Stimulated activated CD8-positive, alpha-beta memory T cell treated with anti-CD3 and anti-CD28 coated beads, Interleukin-15, amount 100 ng/mL, for 4 hours (primary cell): ENCODE data around the gene LIN7C.

Source experiments
- DNase-seq, 2 donors: peaks; one replicate each; pipeline ENCODE4 v3.0.0-alpha.2; 2020; ENCODE audit warnings: low read depth in 2 of 2

The LIN7C gene

DNA sequence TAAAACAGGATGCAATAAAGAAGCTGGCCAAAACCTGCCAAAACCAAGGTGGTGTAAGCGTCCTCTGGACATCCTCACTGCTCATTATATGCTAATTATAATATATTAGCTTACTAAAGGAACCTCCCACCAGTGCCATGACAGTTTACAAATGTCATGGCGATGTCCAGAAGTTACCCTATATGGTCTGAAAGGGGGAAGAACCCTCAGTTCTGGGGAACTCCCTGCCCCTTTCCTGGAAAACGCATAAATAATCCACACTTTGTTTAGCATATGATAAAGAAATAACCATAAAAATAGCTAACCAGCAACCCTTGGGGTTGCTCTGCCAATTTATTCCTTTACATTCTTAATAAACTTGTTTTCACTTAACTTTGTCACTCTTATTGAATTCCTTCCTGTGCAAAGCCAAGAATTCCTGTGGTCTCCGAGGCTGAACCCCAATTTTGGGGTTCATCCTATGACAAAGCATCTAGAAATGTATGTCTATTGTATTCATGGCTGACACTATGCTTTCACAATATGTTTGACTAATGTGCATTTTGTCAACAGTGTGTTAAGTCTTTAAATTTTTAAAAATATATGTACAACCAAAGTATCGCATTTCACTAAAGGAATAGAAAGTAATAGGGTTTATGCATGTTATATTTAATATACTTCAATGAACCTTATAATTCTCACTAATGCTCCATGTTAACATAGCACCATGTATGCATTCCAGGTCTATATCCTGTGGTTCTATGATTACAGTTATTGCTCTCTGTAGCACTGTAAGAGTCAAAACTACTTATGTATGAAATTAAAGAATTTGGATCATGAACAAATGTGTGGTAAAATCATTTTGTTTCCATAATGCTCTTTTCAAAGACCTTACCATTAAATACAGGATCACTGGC is 59.0 kb downstream of the LIN7C start:
- no peak for DNase-seq

- DNase-seq = no peak
Observed at GRCh38 chr11:27445625-27446024, 60.9 kb downstream of the LIN7C start.

DNA sequence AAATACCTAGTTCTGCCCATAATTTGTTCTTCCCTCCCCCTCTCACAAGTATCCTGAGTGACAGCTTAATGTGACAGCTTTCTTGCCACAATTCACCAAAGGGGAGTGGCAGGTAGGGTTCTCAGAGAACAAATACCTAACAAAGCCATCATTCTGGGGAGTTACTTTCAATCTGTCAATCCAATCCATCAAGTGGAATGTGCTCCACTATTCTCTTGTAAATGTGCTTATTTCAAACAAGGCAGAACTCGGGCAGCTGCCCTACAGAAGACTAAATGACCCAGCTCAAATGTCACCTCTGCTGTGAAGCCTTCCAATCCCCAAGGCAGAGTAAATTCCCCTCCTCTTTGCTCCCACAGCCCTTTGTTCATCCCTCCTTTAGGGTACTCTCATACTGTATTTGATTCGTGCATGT is 61.8 kb downstream of the LIN7C start:
- no peak for DNase-seq
